Neutrophil (primary cell): Measurements from ENCODE around the gene ITGA4.

Experiments used
- H3K27ac ChIP-seq: fragments of 200-600 bp; sonication (generic); 2 replicates; pipeline ENCODE4 v1.5.1; 2016; ENCODE audit warnings: mild to moderate bottlenecking, moderate library complexity
- H3K27me3 ChIP-seq: fragments of 200-600 bp; sonication (generic); 2 replicates; pipeline ENCODE4 v1.6.0; 2016; ENCODE audit warnings: mild to moderate bottlenecking
- H3K36me3 ChIP-seq: fragments of 200-600 bp; sonication (generic); 2 replicates; pipeline ENCODE4 v1.5.1; 2017
- H3K4me1 ChIP-seq, 2 experiments: fragments of 200-600 bp in 1 of 2; sonication (generic) in 1 of 2; 1 replicate in 1 of 2; 2 replicates in 1 of 2; pipeline versions ENCODE4 v1.5.1 to v1.6.1; 2013 to 2016; ENCODE audit warnings: low read depth in 1 of 2, low read length in 1 of 2, mild to moderate bottlenecking in 1 of 2, moderate library complexity in 1 of 2; ENCODE audit not compliant: control insufficient read depth in 1 of 2, insufficient read depth in 1 of 2
- H3K4me3 ChIP-seq, 2 experiments: fragments of 200-600 bp in 1 of 2; sonication (generic) in 1 of 2; 1 replicate in 1 of 2; 2 replicates in 1 of 2; pipeline ENCODE4 v1.5.1; 2013 to 2016; ENCODE audit warnings: low read depth in 1 of 2, low read length in 1 of 2, mild to moderate bottlenecking in 1 of 2, moderate library complexity in 1 of 2
- H3K9me3 ChIP-seq: fragments of 200-600 bp; sonication (generic); 2 replicates; pipeline ENCODE4 v1.5.1; 2016
- TF ChIP-seq, protein P1 (sequence below): fragments of 200-600 bp; sonication (generic); IDR thresholded peaks from 2 replicates; pipeline ENCODE4 v1.5.1; 2016; ENCODE audit warnings: antibody characterized with exemption

The ITGA4 gene

DNA sequence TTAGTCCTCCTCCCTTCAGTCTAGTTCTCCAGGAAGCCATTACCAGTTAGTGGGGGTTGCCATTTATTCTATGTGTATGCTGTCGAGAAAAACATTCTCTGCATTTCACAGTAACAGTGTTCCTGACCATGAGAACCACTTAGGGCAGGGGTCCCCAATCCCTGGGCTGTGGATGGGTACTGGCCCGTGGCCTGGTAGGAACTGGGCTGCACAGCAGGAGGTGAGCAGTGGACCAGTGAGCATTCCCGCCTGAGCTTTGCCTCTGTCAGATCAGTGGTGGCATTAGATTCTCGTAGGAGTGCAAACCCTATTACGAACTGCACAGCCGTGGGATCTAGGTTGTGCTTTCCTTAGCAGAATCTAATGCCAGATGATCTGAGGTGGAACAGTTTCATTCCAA, 15.8 kb downstream of the ITGA4 start:
- Histone ChIP-seq H3K27me3 (no peaks in the 10 kb centered on the region), H3K4me1 (peaks cover 13 to 21% of the 10 kb centered on the region in 2 experiments), H3K9me3 (no peaks in the 10 kb centered on the region), H3K36me3 (peaks cover 12% of the 10 kb centered on the region), H3K27ac (no peak overlapping the region), H3K4me3 (no peak overlapping the region)
- TF ChIP-seq, protein P1, sequence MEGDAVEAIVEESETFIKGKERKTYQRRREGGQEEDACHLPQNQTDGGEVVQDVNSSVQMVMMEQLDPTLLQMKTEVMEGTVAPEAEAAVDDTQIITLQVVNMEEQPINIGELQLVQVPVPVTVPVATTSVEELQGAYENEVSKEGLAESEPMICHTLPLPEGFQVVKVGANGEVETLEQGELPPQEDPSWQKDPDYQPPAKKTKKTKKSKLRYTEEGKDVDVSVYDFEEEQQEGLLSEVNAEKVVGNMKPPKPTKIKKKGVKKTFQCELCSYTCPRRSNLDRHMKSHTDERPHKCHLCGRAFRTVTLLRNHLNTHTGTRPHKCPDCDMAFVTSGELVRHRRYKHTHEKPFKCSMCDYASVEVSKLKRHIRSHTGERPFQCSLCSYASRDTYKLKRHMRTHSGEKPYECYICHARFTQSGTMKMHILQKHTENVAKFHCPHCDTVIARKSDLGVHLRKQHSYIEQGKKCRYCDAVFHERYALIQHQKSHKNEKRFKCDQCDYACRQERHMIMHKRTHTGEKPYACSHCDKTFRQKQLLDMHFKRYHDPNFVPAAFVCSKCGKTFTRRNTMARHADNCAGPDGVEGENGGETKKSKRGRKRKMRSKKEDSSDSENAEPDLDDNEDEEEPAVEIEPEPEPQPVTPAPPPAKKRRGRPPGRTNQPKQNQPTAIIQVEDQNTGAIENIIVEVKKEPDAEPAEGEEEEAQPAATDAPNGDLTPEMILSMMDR = no peak

DNA sequence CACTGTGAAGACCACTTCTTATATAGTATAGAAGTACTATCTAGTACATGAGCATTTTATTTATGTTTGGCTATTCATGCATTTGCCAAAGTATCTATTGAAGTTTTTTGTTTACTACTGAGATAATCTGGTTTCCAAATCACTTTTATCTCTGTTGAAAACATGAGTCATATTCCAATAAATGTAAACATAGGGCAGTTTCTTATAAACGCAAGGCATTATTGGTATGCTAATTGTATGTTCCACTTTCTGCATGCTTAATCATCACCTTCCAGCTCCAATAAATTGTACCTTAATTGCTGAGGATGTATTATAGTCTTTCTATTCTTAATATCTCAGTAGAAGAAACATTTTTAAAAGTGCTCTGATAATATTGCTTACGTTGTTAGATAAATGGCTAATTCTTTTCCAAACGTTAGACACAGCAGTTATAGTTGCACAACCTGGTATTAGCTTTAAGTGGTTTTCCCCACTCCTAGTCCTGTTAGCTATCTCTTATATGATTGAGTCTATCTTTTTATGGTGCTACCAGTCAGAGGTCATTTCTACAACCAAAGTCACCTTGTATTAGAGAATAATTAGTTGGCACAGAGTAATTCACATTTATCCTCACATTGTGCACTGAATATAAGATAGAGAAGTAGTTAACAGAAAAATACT, 17.2 kb downstream of the ITGA4 start:
- H3K27me3 ChIP-seq = no peaks in the 10 kb centered on the region
- H3K9me3 ChIP-seq = no peaks in the 10 kb centered on the region
- H3K36me3 ChIP-seq = peaks cover 12% of the 10 kb centered on the region
- TF ChIP-seq, protein P1 = no peak
- peaks cover 11 to 20% of the 10 kb centered on the region in 2 experiments for H3K4me1 ChIP-seq
- H3K4me3 ChIP-seq = no peak overlapping the region
- no peak overlapping the region for H3K27ac ChIP-seq

DNA sequence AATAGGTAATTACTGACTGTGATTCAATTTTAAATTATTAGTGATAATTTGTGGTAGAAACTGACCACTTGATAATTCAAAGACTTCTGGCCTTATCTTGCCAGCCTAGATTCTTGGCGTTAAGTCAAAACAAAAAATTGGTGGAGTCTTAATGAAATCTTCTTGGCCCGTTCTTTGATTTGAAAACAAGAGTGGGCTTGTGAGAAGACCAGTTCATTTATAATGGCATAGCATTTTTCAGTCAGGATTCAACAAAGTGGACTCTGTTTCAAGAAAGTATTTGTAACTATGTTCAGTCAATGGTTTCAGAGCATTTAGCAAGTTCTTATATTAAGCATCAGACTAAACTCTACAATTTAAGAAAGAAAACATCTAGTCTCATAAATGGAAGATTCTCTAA, 26.0 kb downstream of the ITGA4 start:
- Histone ChIP-seq H3K27ac (no peak overlapping the region), H3K4me3 (no peak overlapping the region), H3K36me3 (peaks cover 42% of the 10 kb centered on the region), H3K27me3 (no peaks in the 10 kb centered on the region), H3K4me1 (peaks cover 3 to 8% of the 10 kb centered on the region in 2 experiments), H3K9me3 (no peaks in the 10 kb centered on the region)
- TF ChIP-seq, protein P1 = no peak

DNA sequence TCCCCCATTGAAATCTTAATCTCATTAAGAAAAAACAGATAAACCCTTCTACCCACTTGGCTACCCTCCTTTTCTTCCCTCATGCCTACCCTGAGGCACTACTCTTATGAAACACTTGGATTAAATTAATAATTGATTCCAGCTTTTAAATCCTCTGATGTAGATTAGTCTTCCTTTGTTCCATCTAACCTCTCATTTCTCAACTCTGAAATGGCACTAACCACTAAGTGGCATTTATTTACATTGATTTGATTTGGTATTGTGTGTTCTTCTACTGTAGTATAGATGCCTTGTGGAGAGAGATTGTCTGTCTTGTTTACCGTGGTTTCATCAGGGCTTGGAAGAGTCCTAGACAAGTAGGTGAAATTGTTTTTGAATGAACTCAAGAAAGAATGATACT, 26.7 kb downstream of the ITGA4 start:
- peaks cover 3 to 8% of the 10 kb centered on the region in 2 experiments for H3K4me1 ChIP-seq
- H3K4me3 ChIP-seq = no peak overlapping the region
- H3K27me3 ChIP-seq = no peaks in the 10 kb centered on the region
- no peaks in the 10 kb centered on the region for H3K9me3 ChIP-seq
- H3K27ac ChIP-seq = no peak overlapping the region
- TF ChIP-seq, protein P1 = no peak
- H3K36me3 ChIP-seq = peaks cover 42% of the 10 kb centered on the region

DNA sequence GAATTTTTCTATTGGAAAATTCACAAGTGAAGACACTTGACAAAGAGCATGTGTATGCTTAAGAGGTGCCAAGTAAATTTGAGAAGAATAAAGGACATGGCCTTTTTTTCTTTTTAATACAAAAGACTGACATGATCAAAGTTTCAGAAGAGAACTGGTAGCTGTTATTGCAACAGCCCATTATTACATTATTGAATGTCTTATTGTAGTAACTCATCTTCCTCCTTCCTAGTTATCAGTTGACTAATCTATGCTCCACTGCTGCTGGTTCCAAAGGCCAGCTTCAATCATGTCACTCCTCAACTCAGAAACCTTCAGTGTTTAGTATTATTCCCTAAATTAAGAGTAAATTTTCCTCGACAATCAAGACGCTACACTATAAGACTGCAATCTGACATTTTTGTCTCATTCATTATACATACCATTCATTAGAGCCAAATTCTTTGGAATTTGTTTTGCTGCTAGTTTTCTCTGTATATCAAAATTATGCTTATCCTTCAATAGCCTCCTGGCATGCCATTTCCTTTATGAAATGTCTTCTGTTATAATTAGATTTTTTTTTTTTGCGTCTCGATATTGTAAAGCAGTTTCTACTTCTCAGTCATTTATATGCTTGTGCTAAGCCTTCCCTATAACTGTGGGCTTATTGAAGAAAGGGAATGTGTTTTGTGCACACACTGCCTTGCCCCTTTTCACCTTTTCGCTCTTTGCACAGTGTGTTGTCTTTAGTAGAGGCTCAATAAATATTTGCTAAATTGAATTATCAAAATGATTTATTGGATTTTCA, 27.9 kb downstream of the ITGA4 start:
- H3K27me3 ChIP-seq = no peaks in the 10 kb centered on the region
- TF ChIP-seq, protein P1 = no peak
- no peak overlapping the region for H3K27ac ChIP-seq
- H3K9me3 ChIP-seq = no peaks in the 10 kb centered on the region
- no peak overlapping the region for H3K4me3 ChIP-seq
- peaks cover 42% of the 10 kb centered on the region for H3K36me3 ChIP-seq
- peaks cover 3 to 8% of the 10 kb centered on the region in 2 experiments for H3K4me1 ChIP-seq
